Measurements from ENCODE around the gene DNAJC1. TPM values are rescaled to one million over a fixed set of nuclear protein-coding genes. Genes with fewer than 3 reads are reported as not detected.

The DNAJC1 gene
- polyA plus RNA-seq, 1 experiment, result 33.2 TPM

GRCh38 chr10:21980691-21981090 is 22.8 kb downstream of the DNAJC1 start:
- ChIA-PET POLR2A (no interaction called here), CTCF (no interaction called here)
- DNase-seq (ENCODE audit: low read depth), result no peak
- no peaks in the 10 kb centered on the region for H3K27me3 ChIP-seq (ENCODE audit: control insufficient read depth, insufficient read depth, low read length)
- no peaks in the 10 kb centered on the region for H3K36me3 ChIP-seq (ENCODE audit: control insufficient read depth, insufficient read depth, low read length)
- TF ChIP-seq CTCF (IDR thresholded peaks at IDR 0.05; ENCODE audit: insufficient read depth, low read depth, low read length), result no peak
- no peak overlapping the region for H3K4me3 ChIP-seq (ENCODE audit: low read depth, low read length)

GRCh38 chr10:21978191-21978862 is 25.2 kb downstream of the DNAJC1 start:
- ChIA-PET CTCF (interaction anchor here (0.6 to 0.7 kb wide), 3 partner anchors 343 to 1123 kb away, joined by 3 read pairs; no protein-coding TSS in a partner anchor), POLR2A (no interaction called here)
- H3K27me3 ChIP-seq (ENCODE audit: control insufficient read depth, insufficient read depth, low read length), result no peaks in the 10 kb centered on the region

GRCh38 chr10:21976739-21977138 is 26.8 kb downstream of the DNAJC1 start:
- no peak for TF ChIP-seq CTCF (IDR thresholded peaks at IDR 0.05; ENCODE audit: insufficient read depth, low read depth, low read length)
- ChIA-PET CTCF (interaction anchor here (1.5 kb wide), 1 partner anchor 16 kb away, joined by 3 read pairs; no protein-coding TSS in a partner anchor), POLR2A (no interaction called here)
- H3K27me3 ChIP-seq (ENCODE audit: control insufficient read depth, insufficient read depth, low read length), result no peaks in the 10 kb centered on the region
- no peak overlapping the region for H3K4me3 ChIP-seq (ENCODE audit: low read depth, low read length)
- no peaks in the 10 kb centered on the region for H3K36me3 ChIP-seq (ENCODE audit: control insufficient read depth, insufficient read depth, low read length)
- no peak for DNase-seq (ENCODE audit: low read depth)

More at GRCh38 chr10:21978191-21978862, 25.2 kb downstream of the DNAJC1 start:
- TF ChIP-seq CTCF (IDR thresholded peaks at IDR 0.05; ENCODE audit: insufficient read depth, low read depth, low read length), result no peak
- Histone ChIP-seq H3K4me3 (ENCODE audit: low read depth, low read length) (no peak overlapping the region), H3K36me3 (ENCODE audit: control insufficient read depth, insufficient read depth, low read length) (no peaks in the 10 kb centered on the region)
- DNase-seq (ENCODE audit: low read depth), result no peak

- CTCF ChIA-PET, result interaction anchor here (1.5 kb wide), 1 partner anchor 16 kb away, joined by 3 read pairs; no protein-coding TSS in a partner anchor
- Histone ChIP-seq H3K36me3 (ENCODE audit: control insufficient read depth, insufficient read depth, low read length) (no peaks in the 10 kb centered on the region), H3K27me3 (ENCODE audit: control insufficient read depth, insufficient read depth, low read length) (no peaks in the 10 kb centered on the region), H3K4me3 (ENCODE audit: low read depth, low read length) (no peak overlapping the region)
- TF ChIP-seq CTCF (IDR thresholded peaks at IDR 0.05; ENCODE audit: insufficient read depth, low read depth, low read length), result no peak
- POLR2A ChIA-PET, result no interaction called here
- no peak for DNase-seq (ENCODE audit: low read depth)
These were observed 27.2 kb downstream of the DNAJC1 start for GRCh38 chr10:21976280-21976679.

GRCh38 chr10:21975378-21975990 is 28.0 kb downstream of the DNAJC1 start:
- no peak for DNase-seq (ENCODE audit: low read depth)
- no peak for TF ChIP-seq CTCF (IDR thresholded peaks at IDR 0.05; ENCODE audit: insufficient read depth, low read depth, low read length)
- Histone ChIP-seq H3K4me3 (ENCODE audit: low read depth, low read length) (no peak overlapping the region), H3K27me3 (ENCODE audit: control insufficient read depth, insufficient read depth, low read length) (no peaks in the 10 kb centered on the region), H3K36me3 (ENCODE audit: control insufficient read depth, insufficient read depth, low read length) (no peaks in the 10 kb centered on the region)
- POLR2A ChIA-PET, result no interaction called here
- CTCF ChIA-PET, result no interaction called here

Measured in BJ (cell line).